Measurements from ENCODE around the gene STX3.

STX3 gene

GRCh38 chr11:59713745-59714144 lies 41.4 kb upstream of the STX3 start, which contains the start of gene OR10V1:
OR10V1 (minus strand) TSS chr11:59713845; CDS start chr11:59713845, 0 bp downstream.
- no peak for DNase-seq
- H3K4me3 ChIP-seq (ENCODE audit: low read length) = no peak within 1 kb of the TSS
- H4K5ac ChIP-seq (ENCODE audit: low read length) = no peak within 1 kb of the TSS
- no peak within 1 kb of the TSS for H3K27ac ChIP-seq (ENCODE audit: low read depth, low read length)
- H3K18ac ChIP-seq (ENCODE audit: low read length) = no peak within 1 kb of the TSS
- no peaks in the 10 kb centered on the region for H3K4me1 ChIP-seq (ENCODE audit: control insufficient read depth, low read depth, low read length)
- H3K79me2 ChIP-seq (ENCODE audit: control insufficient read depth, insufficient read depth, low read length) = no peaks in the 10 kb centered on the region
- H3K27me3 ChIP-seq (ENCODE audit: insufficient read depth, low read length, poor library complexity) = no peaks in the 10 kb centered on the region
- no peaks in the 10 kb centered on the region for H3K79me1 ChIP-seq (ENCODE audit: low read length)
- no peak within 1 kb of the TSS for H2BK5ac ChIP-seq (ENCODE audit: low read length)
- no peak within 1 kb of the TSS for H3K4me2 ChIP-seq (ENCODE audit: low read length)
- no peak within 1 kb of the TSS for H2BK15ac ChIP-seq (replicated peaks; ENCODE audit: low read depth)
- H3K56ac ChIP-seq (ENCODE audit: low read length) = no peak within 1 kb of the TSS
- H3K36me3 ChIP-seq (ENCODE audit: control insufficient read depth, insufficient read depth, low read length) = no peaks in the 10 kb centered on the region
- H3K23ac ChIP-seq (ENCODE audit: low read length) = no peak within 1 kb of the TSS
- H2BK120ac ChIP-seq (ENCODE audit: low read depth, low read length) = no peak within 1 kb of the TSS
- H2AK5ac ChIP-seq (ENCODE audit: low read length) = no peak within 1 kb of the TSS
- H3K9ac ChIP-seq (ENCODE audit: low read length) = no peak within 1 kb of the TSS
- no peak within 1 kb of the TSS for H4K8ac ChIP-seq (ENCODE audit: low read depth, low read length)
- no peak within 1 kb of the TSS for H3K4ac ChIP-seq (ENCODE audit: low read depth, low read length)
- WGBS (ENCODE audit: extremely low coverage, insufficient coverage, low lambda C conversion rate) = no CpG with 5 or more reads among the region's 2 CpGs

- no peak overlapping the region for H3K4me3 ChIP-seq (ENCODE audit: low read length)
- no peak overlapping the region for H2BK15ac ChIP-seq (replicated peaks; ENCODE audit: low read depth)
- H3K9ac ChIP-seq (ENCODE audit: low read length) = no peak overlapping the region
- no peak overlapping the region for H3K4ac ChIP-seq (ENCODE audit: low read depth, low read length)
- H3K18ac ChIP-seq (ENCODE audit: low read length) = no peak overlapping the region
- no peak overlapping the region for H2BK120ac ChIP-seq (ENCODE audit: low read depth, low read length)
- H3K79me1 ChIP-seq (ENCODE audit: low read length) = no peaks in the 10 kb centered on the region
- no peak overlapping the region for H3K23ac ChIP-seq (ENCODE audit: low read length)
- no peak overlapping the region for H3K27ac ChIP-seq (ENCODE audit: low read depth, low read length)
- H3K27me3 ChIP-seq (ENCODE audit: insufficient read depth, low read length, poor library complexity) = no peaks in the 10 kb centered on the region
- H3K56ac ChIP-seq (ENCODE audit: low read length) = no peak overlapping the region
- no peak overlapping the region for H3K4me2 ChIP-seq (ENCODE audit: low read length)
- no peak overlapping the region for H2BK5ac ChIP-seq (ENCODE audit: low read length)
- DNase-seq = no peak
- no peaks in the 10 kb centered on the region for H3K36me3 ChIP-seq (ENCODE audit: control insufficient read depth, insufficient read depth, low read length)
- H2AK5ac ChIP-seq (ENCODE audit: low read length) = no peak overlapping the region
- no CpG with 5 or more reads among the region's 3 CpGs for WGBS (ENCODE audit: extremely low coverage, insufficient coverage, low lambda C conversion rate)
- H4K8ac ChIP-seq (ENCODE audit: low read depth, low read length) = no peak overlapping the region
- no peaks in the 10 kb centered on the region for H3K4me1 ChIP-seq (ENCODE audit: control insufficient read depth, low read depth, low read length)
- no peaks in the 10 kb centered on the region for H3K79me2 ChIP-seq (ENCODE audit: control insufficient read depth, insufficient read depth, low read length)
- no peak overlapping the region for H4K5ac ChIP-seq (ENCODE audit: low read length)
Measured at GRCh38 chr11:59716051-59716450, 39.1 kb upstream of the STX3 start.

GRCh38 chr11:59719556-59719955 lies 35.6 kb upstream of the STX3 start:
- Histone ChIP-seq H2BK5ac (ENCODE audit: low read length) (no peak overlapping the region), H3K27me3 (ENCODE audit: insufficient read depth, low read length, poor library complexity) (no peaks in the 10 kb centered on the region), H2AK5ac (ENCODE audit: low read length) (no peak overlapping the region), H3K4ac (ENCODE audit: low read depth, low read length) (no peak overlapping the region), H3K4me3 (ENCODE audit: low read length) (no peak overlapping the region), H3K36me3 (ENCODE audit: control insufficient read depth, insufficient read depth, low read length) (no peaks in the 10 kb centered on the region), H4K5ac (ENCODE audit: low read length) (no peak overlapping the region), H3K27ac (ENCODE audit: low read depth, low read length) (no peak overlapping the region), H2BK120ac (ENCODE audit: low read depth, low read length) (no peak overlapping the region), H3K9ac (ENCODE audit: low read length) (no peak overlapping the region), H3K79me2 (ENCODE audit: control insufficient read depth, insufficient read depth, low read length) (no peaks in the 10 kb centered on the region), H3K4me2 (ENCODE audit: low read length) (no peak overlapping the region), H2BK15ac (replicated peaks; ENCODE audit: low read depth) (no peak overlapping the region), H3K18ac (ENCODE audit: low read length) (no peak overlapping the region), H3K23ac (ENCODE audit: low read length) (no peak overlapping the region), H3K4me1 (ENCODE audit: control insufficient read depth, low read depth, low read length) (no peaks in the 10 kb centered on the region), H4K8ac (ENCODE audit: low read depth, low read length) (no peak overlapping the region), H3K56ac (ENCODE audit: low read length) (no peak overlapping the region), H3K79me1 (ENCODE audit: low read length) (no peaks in the 10 kb centered on the region)
- WGBS (ENCODE audit: extremely low coverage, insufficient coverage, low lambda C conversion rate) = no CpG with 5 or more reads among the region's 2 CpGs
- DNase-seq = no peak

DNA sequence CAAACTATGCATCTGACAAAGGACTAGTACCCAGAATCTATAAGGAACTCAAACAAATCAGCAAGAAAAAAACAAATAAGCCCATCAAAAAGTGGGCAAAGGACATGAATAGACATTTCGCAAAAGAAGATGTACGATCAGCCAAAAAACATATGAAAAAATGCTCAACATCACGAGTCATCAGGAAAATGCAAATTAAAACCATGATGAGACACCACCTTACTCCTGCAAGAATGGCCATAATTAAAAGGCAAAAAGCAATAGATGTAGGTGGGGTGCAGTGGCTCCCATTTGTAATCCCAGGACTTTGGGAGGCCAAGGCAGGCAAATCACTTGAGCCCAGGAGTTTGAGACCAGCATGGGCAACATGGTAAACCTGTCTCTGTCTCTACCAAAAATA lies 31.1 kb upstream of the STX3 start:
- Histone ChIP-seq H3K4me1 (ENCODE audit: control insufficient read depth, low read depth, low read length) (no peaks in the 10 kb centered on the region), H3K18ac (ENCODE audit: low read length) (no peak overlapping the region), H3K36me3 (ENCODE audit: control insufficient read depth, insufficient read depth, low read length) (no peaks in the 10 kb centered on the region), H3K79me1 (ENCODE audit: low read length) (no peaks in the 10 kb centered on the region), H3K23ac (ENCODE audit: low read length) (no peak overlapping the region), H3K27ac (ENCODE audit: low read depth, low read length) (no peak overlapping the region), H3K27me3 (ENCODE audit: insufficient read depth, low read length, poor library complexity) (no peaks in the 10 kb centered on the region), H2BK5ac (ENCODE audit: low read length) (no peak overlapping the region), H2BK120ac (ENCODE audit: low read depth, low read length) (no peak overlapping the region), H3K9ac (ENCODE audit: low read length) (no peak overlapping the region), H2BK15ac (replicated peaks; ENCODE audit: low read depth) (no peak overlapping the region), H3K79me2 (ENCODE audit: control insufficient read depth, insufficient read depth, low read length) (no peaks in the 10 kb centered on the region), H3K4ac (ENCODE audit: low read depth, low read length) (no peak overlapping the region), H3K4me3 (ENCODE audit: low read length) (no peak overlapping the region), H2AK5ac (ENCODE audit: low read length) (no peak overlapping the region), H3K4me2 (ENCODE audit: low read length) (no peak overlapping the region), H4K8ac (ENCODE audit: low read depth, low read length) (no peak overlapping the region), H3K56ac (ENCODE audit: low read length) (no peak overlapping the region), H4K5ac (ENCODE audit: low read length) (no peak overlapping the region)
- no CpG with 5 or more reads among the region's 3 CpGs for WGBS (ENCODE audit: extremely low coverage, insufficient coverage, low lambda C conversion rate)
- no peak for DNase-seq

- Histone ChIP-seq H3K4ac (ENCODE audit: low read depth, low read length) (no peak overlapping the region), H3K4me1 (ENCODE audit: control insufficient read depth, low read depth, low read length) (no peaks in the 10 kb centered on the region), H3K79me2 (ENCODE audit: control insufficient read depth, insufficient read depth, low read length) (no peaks in the 10 kb centered on the region), H3K79me1 (ENCODE audit: low read length) (no peaks in the 10 kb centered on the region), H3K27me3 (ENCODE audit: insufficient read depth, low read length, poor library complexity) (no peaks in the 10 kb centered on the region), H3K27ac (ENCODE audit: low read depth, low read length) (no peak overlapping the region), H2BK120ac (ENCODE audit: low read depth, low read length) (no peak overlapping the region), H2AK5ac (ENCODE audit: low read length) (no peak overlapping the region), H3K18ac (ENCODE audit: low read length) (no peak overlapping the region), H4K8ac (ENCODE audit: low read depth, low read length) (no peak overlapping the region), H3K4me3 (ENCODE audit: low read length) (no peak overlapping the region), H3K4me2 (ENCODE audit: low read length) (no peak overlapping the region), H4K5ac (ENCODE audit: low read length) (no peak overlapping the region), H2BK15ac (replicated peaks; ENCODE audit: low read depth) (no peak overlapping the region), H2BK5ac (ENCODE audit: low read length) (no peak overlapping the region), H3K36me3 (ENCODE audit: control insufficient read depth, insufficient read depth, low read length) (no peaks in the 10 kb centered on the region), H3K9ac (ENCODE audit: low read length) (no peak overlapping the region), H3K56ac (ENCODE audit: low read length) (no peak overlapping the region), H3K23ac (ENCODE audit: low read length) (no peak overlapping the region)
- no CpG with 5 or more reads among the region's 1 CpG for WGBS (ENCODE audit: extremely low coverage, insufficient coverage, low lambda C conversion rate)
- DNase-seq = no peak
Measured at GRCh38 chr11:59727426-59727825, 27.8 kb upstream of the STX3 start.

DNA sequence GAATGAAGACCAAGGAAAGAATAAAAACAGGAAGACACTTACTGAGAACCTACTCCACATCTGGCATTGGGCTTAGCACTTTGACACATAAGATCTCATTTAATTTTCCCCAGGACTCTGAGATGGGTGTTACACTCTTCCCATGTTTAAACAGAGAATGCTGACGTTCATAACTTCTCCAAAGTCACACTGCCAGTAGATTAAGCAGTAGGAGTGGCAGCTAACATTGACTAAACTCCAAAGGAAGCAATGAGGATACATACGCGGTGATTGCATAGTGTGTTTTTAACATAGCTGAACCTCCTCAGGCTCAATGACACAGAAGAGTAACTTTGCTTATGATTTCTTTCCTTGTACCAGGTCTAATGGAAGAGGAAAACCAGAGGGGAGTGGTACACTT lies 27.0 kb upstream of the STX3 start:
- H4K8ac ChIP-seq (ENCODE audit: low read depth, low read length) = no peak overlapping the region
- no peak overlapping the region for H4K5ac ChIP-seq (ENCODE audit: low read length)
- no CpG with 5 or more reads among the region's 3 CpGs for WGBS (ENCODE audit: extremely low coverage, insufficient coverage, low lambda C conversion rate)
- H3K18ac ChIP-seq (ENCODE audit: low read length) = no peak overlapping the region
- H3K23ac ChIP-seq (ENCODE audit: low read length) = no peak overlapping the region
- no peaks in the 10 kb centered on the region for H3K36me3 ChIP-seq (ENCODE audit: control insufficient read depth, insufficient read depth, low read length)
- H3K4me3 ChIP-seq (ENCODE audit: low read length) = no peak overlapping the region
- DNase-seq = no peak
- H3K27ac ChIP-seq (ENCODE audit: low read depth, low read length) = no peak overlapping the region
- no peak overlapping the region for H2BK15ac ChIP-seq (replicated peaks; ENCODE audit: low read depth)
- no peak overlapping the region for H2BK120ac ChIP-seq (ENCODE audit: low read depth, low read length)
- H3K27me3 ChIP-seq (ENCODE audit: insufficient read depth, low read length, poor library complexity) = no peaks in the 10 kb centered on the region
- no peak overlapping the region for H3K9ac ChIP-seq (ENCODE audit: low read length)
- H3K56ac ChIP-seq (ENCODE audit: low read length) = no peak overlapping the region
- H3K4me2 ChIP-seq (ENCODE audit: low read length) = no peak overlapping the region
- H3K4ac ChIP-seq (ENCODE audit: low read depth, low read length) = no peak overlapping the region
- H2AK5ac ChIP-seq (ENCODE audit: low read length) = no peak overlapping the region
- no peak overlapping the region for H2BK5ac ChIP-seq (ENCODE audit: low read length)
- H3K79me2 ChIP-seq (ENCODE audit: control insufficient read depth, insufficient read depth, low read length) = no peaks in the 10 kb centered on the region
- H3K79me1 ChIP-seq (ENCODE audit: low read length) = no peaks in the 10 kb centered on the region
- no peaks in the 10 kb centered on the region for H3K4me1 ChIP-seq (ENCODE audit: control insufficient read depth, low read depth, low read length)

All from mesendoderm (in vitro differentiated cells).